A673 (cell line): ENCODE measurements around the gene YWHAH.

Experiments used
- CTCF ChIP-seq: fragments of 300-800, 200-600 bp; sonication (generic); conservative IDR thresholded peaks from 2 replicates; pipeline ENCODE4 v1.5.1; 2017; ENCODE audit warnings: low read depth, mild to moderate bottlenecking, antibody characterized with exemption, low read length, moderate library complexity, mixed read lengths
- EZH2 ChIP-seq: fragments of 200-600 bp; sonication (generic); IDR thresholded peaks from 2 replicates; pipeline ENCODE4 v1.6.1; 2017; ENCODE audit warnings: borderline replicate concordance, low read depth, mild to moderate bottlenecking, mixed read lengths, antibody characterized with exemption, low read length; ENCODE audit not compliant: poor library complexity, severe bottlenecking

GRCh38 chr22:31953261-31953660 is 8.9 kb downstream of the YWHAH start:
- no peak for TF ChIP-seq CTCF
- no peak for TF ChIP-seq EZH2
